BJ (cell line): Measurements from ENCODE around the gene STX7. TPM values are rescaled to one million over a fixed set of nuclear protein-coding genes. Genes with fewer than 3 reads are reported as not detected.

ENCODE experiments used
- CTCF ChIA-PET: fragments of 350-600 bp; formaldehyde crosslinking; extraction: SDS; loops from one replicate; lab custom pipeline; 2021; ENCODE audit warnings: antibody characterized with exemption, inconsistent platforms; lab: Yijun Ruan, JAX
- POLR2A ChIA-PET: fragments of 300-600 bp; sonication (Branson Sonifier 250); formaldehyde crosslinking; extraction: SDS; loops from one replicate; lab custom pipeline; 2021; ENCODE audit warnings: antibody characterized with exemption; lab: Charles Lee
- DNase-seq: peaks from one replicate; pipeline ENCODE4 v3.0.0-alpha.2; 2011; ENCODE audit warnings: low read depth
- H3K27me3 ChIP-seq: 2 replicates; pipeline ENCODE4 v1.6.0; 2011; ENCODE audit warnings: low read length; ENCODE audit not compliant: control insufficient read depth, insufficient read depth
- H3K36me3 ChIP-seq: 2 replicates; pipeline ENCODE4 v1.5.1; 2011; ENCODE audit warnings: low read length; ENCODE audit not compliant: control insufficient read depth, insufficient read depth
- H3K4me3 ChIP-seq: 2 replicates; pipeline ENCODE4 v1.5.1; 2011; ENCODE audit warnings: low read depth, mild to moderate bottlenecking, control low read depth, low read length
- CTCF ChIP-seq: IDR thresholded peaks from 2 replicates; pipeline ENCODE4 v1.5.1; 2011; ENCODE audit warnings: low read depth, mild to moderate bottlenecking, control low read depth, inconsistent platforms, low read length, moderate library complexity; ENCODE audit not compliant: insufficient read depth
- polyA plus RNA-seq: library from polyadenylated mRNA; depleted of rRNA; stranded (reverse); fragments of >200 nt; gene quantifications from 2 replicates; pipeline ENCODE4 v1.2.3, GENCODE V29; 2011

The STX7 gene
- polyA plus RNA-seq, 1 experiment = 31.0 TPM

- no peak for TF ChIP-seq CTCF
- Histone ChIP-seq H3K27me3 (no peaks in the 10 kb centered on the region), H3K36me3 (no peaks in the 10 kb centered on the region), H3K4me3 (no peak overlapping the region)
- POLR2A ChIA-PET = no interaction called here
- CTCF ChIA-PET = interaction anchor here (0.7 to 10.9 kb wide), 5 partner anchors 157 to 572 kb away, joined by 3 to 159 read pairs (median 3); no protein-coding TSS in a partner anchor
- DNase-seq = no peak
Measured at GRCh38 chr6:132487762-132488161, 25.2 kb downstream of the STX7 start.

- ChIA-PET POLR2A (no interaction called here), CTCF (interaction anchor here (0.5 to 10.9 kb wide), 30 partner anchors 9 to 1061 kb away, joined by 3 to 159 read pairs (median 4); partner anchors contain the start of gene STX7)
- no peak for TF ChIP-seq CTCF
- Histone ChIP-seq H3K27me3 (no peaks in the 10 kb centered on the region), H3K4me3 (no peak overlapping the region), H3K36me3 (no peaks in the 10 kb centered on the region; the same call in 1 of the 2 replicates)
- DNase-seq = no peak
Measured at GRCh38 chr6:132484680-132485018, 28.3 kb downstream of the STX7 start.

GRCh38 chr6:132483779-132484679, 28.9 kb downstream of the STX7 start:
- CTCF ChIA-PET = interaction anchor here (0.5 to 10.9 kb wide), 33 partner anchors 9 to 1061 kb away, joined by 3 to 159 read pairs (median 4); partner anchors contain the start of gene STX7
- TF ChIP-seq CTCF = peak; percentile 57
- Histone ChIP-seq H3K4me3 (no peak overlapping the region), H3K27me3 (no peaks in the 10 kb centered on the region), H3K36me3 (no peaks in the 10 kb centered on the region; the same call in 1 of the 2 replicates)
- POLR2A ChIA-PET = no interaction called here
- DNase-seq = no peak

- Histone ChIP-seq H3K36me3 (no peaks in the 10 kb centered on the region; the same call in 1 of the 2 replicates), H3K27me3 (no peaks in the 10 kb centered on the region), H3K4me3 (no peak overlapping the region)
- ChIA-PET CTCF (interaction anchor here (0.8 to 10.9 kb wide), 5 partner anchors 12 to 567 kb away, joined by 3 to 159 read pairs (median 3); no protein-coding TSS in a partner anchor), POLR2A (no interaction called here)
- DNase-seq = no peak
- no peak for TF ChIP-seq CTCF
Measured at GRCh38 chr6:132482581-132482980, 30.3 kb downstream of the STX7 start.

- CTCF ChIA-PET = interaction anchor here (2.1 to 10.9 kb wide), 2 partner anchors 180 to 202 kb away, joined by 10 to 159 read pairs; no protein-coding TSS in a partner anchor
Measured at GRCh38 chr6:132481189-132481588, 31.7 kb downstream of the STX7 start.

More at GRCh38 chr6:132481189-132481588, 31.7 kb downstream of the STX7 start:
- Histone ChIP-seq H3K27me3 (no peaks in the 10 kb centered on the region), H3K4me3 (no peak overlapping the region), H3K36me3 (no peaks in the 10 kb centered on the region; the same call in 1 of the 2 replicates)
- POLR2A ChIA-PET = no interaction called here
- no peak for TF ChIP-seq CTCF
- no peak for DNase-seq
